ENCODE measurements around the gene BUB3. TPM values are rescaled to one million over a fixed set of nuclear protein-coding genes. Genes with fewer than 3 reads are reported as not detected.

Gene BUB3
- total and polyA plus RNA-seq, 2 of the 8 experiments (the other 6 are each of a cell fraction or from before 2014, with no cell fraction given), result 183 to 207 TPM

- no peak for TF ChIP-seq SP4 (IDR thresholded peaks at IDR 0.05; ENCODE audit: low read length)
- no peak for TF ChIP-seq POU5F1 (IDR thresholded peaks at IDR 0.05; ENCODE audit: low read depth, low read length)
- no peak for TF ChIP-seq TAF1 (IDR thresholded peaks at IDR 0.05; ENCODE audit: low read depth, low read length)
- TF ChIP-seq KDM5A (IDR thresholded peaks at IDR 0.05; ENCODE audit: low read length), result no peak
- no peak for TF ChIP-seq SUZ12 (IDR thresholded peaks at IDR 0.05; ENCODE audit: low read length)
- no peak for TF ChIP-seq MAFK (IDR thresholded peaks at IDR 0.05; ENCODE audit: low read depth, low read length)
- no peak for TF ChIP-seq SP2 (IDR thresholded peaks at IDR 0.05; ENCODE audit: low read length)
- TF ChIP-seq NANOG (IDR thresholded peaks at IDR 0.05; ENCODE audit: insufficient read depth, low read depth, low read length, poor library complexity, severe bottlenecking), result no peak
- TF ChIP-seq BCL11A (IDR thresholded peaks at IDR 0.05; ENCODE audit: low read depth in 2 of 2, low read length in 2 of 2), result no peak
- TF ChIP-seq CEBPB (IDR thresholded peaks at IDR 0.05; ENCODE audit: low read depth, low read length), result no peak
- no peak for TF ChIP-seq SRF (IDR thresholded peaks at IDR 0.05; ENCODE audit: low read depth, low read length)
- peaks cover 12 to 68% (median 36%) of the 10 kb centered on the region in 4 experiments for H3K36me3 ChIP-seq (ENCODE audit: control insufficient read depth in 2 of 4, insufficient read depth in 4 of 4, low read length in 3 of 4)
- no peaks in the 10 kb centered on the region for H3K9me3 ChIP-seq (ENCODE audit: insufficient read depth in 2 of 2, low read depth in 1 of 2, low read length in 1 of 2)
- H2AFZ ChIP-seq (ENCODE audit: low read length), result no peak overlapping the region
- H4K5ac ChIP-seq (ENCODE audit: insufficient read length, low read depth, low read length), result no peak overlapping the region
- 83% methylated on average over 3 of the region's 3 CpGs; no CpG with 5 or more reads in 1 of the 2 experiments for WGBS, 2 experiments (ENCODE audit: extremely low coverage in 1 of 2, insufficient coverage in 1 of 2, insufficient read length in 1 of 2, insufficient replicate concordance in 2 of 2, low coverage in 1 of 2, low lambda C conversion rate in 2 of 2, missing lambda C conversion rate in 1 of 2)
- H3K4me1 ChIP-seq (replicated peaks in 1 of 4; ENCODE audit: control insufficient read depth in 3 of 4, insufficient read depth in 4 of 4, low read length in 3 of 4), result peaks cover 0 to 2% (median under 1%) of the 10 kb centered on the region in 4 experiments; a peak in 2 of 7 replicates
- H2BK5ac ChIP-seq (ENCODE audit: low read depth, low read length), result no peak overlapping the region
- no peak overlapping the region for H3K4me2 ChIP-seq (ENCODE audit: insufficient read depth in 1 of 2, low read depth in 2 of 2, low read length in 2 of 2)
- H2AK5ac ChIP-seq (ENCODE audit: low read depth, low read length), result no peak overlapping the region
- no peak overlapping the region for H3K14ac ChIP-seq (ENCODE audit: insufficient read length)
- no peak overlapping the region for H2BK12ac ChIP-seq (ENCODE audit: low read depth, low read length)
- H3K56ac ChIP-seq (replicated peaks; ENCODE audit: insufficient read length, low read depth, low read length), result no peak overlapping the region
- peaks cover 0 to 10% (median 5%) of the 10 kb centered on the region in 4 experiments; a peak in 3 of 7 replicates for H3K27me3 ChIP-seq (replicated peaks in 1 of 4; ENCODE audit: control insufficient read depth in 3 of 4, extremely low read depth in 1 of 4, insufficient read depth in 3 of 4, low read length in 3 of 4)
- no peak overlapping the region for H2BK20ac ChIP-seq (ENCODE audit: low read length)
- no peak overlapping the region for H3K27ac ChIP-seq (ENCODE audit: low read depth, low read length)
- H2BK120ac ChIP-seq (replicated peaks; ENCODE audit: low read depth, low read length), result no peak overlapping the region
- peaks cover 11% of the 10 kb centered on the region for H3K79me1 ChIP-seq (ENCODE audit: low read depth, low read length)
- ChIA-PET POLR2A (ENCODE audit: partially characterized antibody) (interaction anchor here (4.3 kb wide), 1 partner anchor 8 kb away, joined by 22 read pairs; no protein-coding TSS in a partner anchor), CTCF (ENCODE audit: partially characterized antibody) (no interaction called here)
- DNase-seq (ENCODE audit: low read depth in 1 of 2, low spot score in 2 of 2) (no peak), FAIRE-seq (no peak)
- no peak overlapping the region for H3K4ac ChIP-seq (replicated peaks; ENCODE audit: insufficient read length, low read depth, low read length)
- no peak overlapping the region for H3K23ac ChIP-seq (ENCODE audit: insufficient read length)
- H4K91ac ChIP-seq (replicated peaks; ENCODE audit: insufficient read length, low read length), result no peak overlapping the region
- no peak overlapping the region; a peak in 1 of 7 replicates for H3K9ac ChIP-seq (replicated peaks in 1 of 4; ENCODE audit: extremely low read depth in 1 of 4, low read depth in 3 of 4, low read length in 3 of 4)
- no peak overlapping the region for H3K18ac ChIP-seq (ENCODE audit: extremely low read depth, low read length)
- no peak overlapping the region for H3K4me3 ChIP-seq (ENCODE audit: extremely low read depth in 1 of 4, insufficient read depth in 2 of 4, low read depth in 3 of 4, low read length in 4 of 4)
- peaks cover 9% of the 10 kb centered on the region; the same call in 1 of the 2 replicates for H3K23me2 ChIP-seq (ENCODE audit: low read depth, low read length)
- peaks cover 16 to 75% of the 10 kb centered on the region in 2 experiments for H3K79me2 ChIP-seq (ENCODE audit: control insufficient read depth in 1 of 2, insufficient read depth in 2 of 2, low read length in 2 of 2)
- no peak overlapping the region for H4K8ac ChIP-seq (ENCODE audit: extremely low read depth, insufficient read depth, low read length)
- H4K20me1 ChIP-seq (replicated peaks in 1 of 2; ENCODE audit: control insufficient read depth in 1 of 2, insufficient read depth in 2 of 2, low read length in 2 of 2), result peaks cover 12 to 23% of the 10 kb centered on the region in 2 experiments
- H2BK15ac ChIP-seq (ENCODE audit: low read length), result no peak overlapping the region
These were observed 3.0 kb downstream of the BUB3 start for GRCh38 chr10:123157210-123157609.

Data from H1 (cell line).